Skin of body (tissue), 2 donors: ENCODE results near the gene WWOX. TPM values are rescaled to one million over a fixed set of nuclear protein-coding genes. Genes with fewer than 3 reads are reported as not detected.

Experiments used
- DNase-seq: peaks from one replicate; lab custom pipeline; 2025; lab: John Stamatoyannopoulos, UW
- total RNA-seq: library from RNA; depleted of rRNA; stranded (reverse); fragments of >200 nt; gene quantifications from one replicate; pipeline ENCODE4 v1.2.3, GENCODE V29; 2014

WWOX gene
- total RNA-seq, 1 donor from 2014 or later = 30.5 TPM

GRCh38 chr16:78220571-78220970 is 121.1 kb downstream of the WWOX start:
- DNase-seq = no peak

- no peak for DNase-seq
Observed at GRCh38 chr16:78221892-78222291, 122.4 kb downstream of the WWOX start.

GRCh38 chr16:78224342-78224741 is 124.9 kb downstream of the WWOX start:
- no peak for DNase-seq

GRCh38 chr16:78225919-78226318 is 126.5 kb downstream of the WWOX start:
- no peak for DNase-seq

- DNase-seq = peak; percentile 5
Observed at GRCh38 chr16:78227855-78228254, 128.4 kb downstream of the WWOX start.

- no peak for DNase-seq
Observed at GRCh38 chr16:78228704-78229103, 129.2 kb downstream of the WWOX start.

GRCh38 chr16:78230832-78231231 is 131.4 kb downstream of the WWOX start:
- DNase-seq = no peak

GRCh38 chr16:78235168-78235800 is 135.8 kb downstream of the WWOX start:
- DNase-seq = peak; percentile 27

- no peak for DNase-seq
Observed at GRCh38 chr16:78235876-78236275, 136.4 kb downstream of the WWOX start.

- no peak for DNase-seq
Observed at GRCh38 chr16:78237841-78238240, 138.4 kb downstream of the WWOX start.

GRCh38 chr16:78240459-78241222 is 141.2 kb downstream of the WWOX start:
- DNase-seq = no peak

GRCh38 chr16:78242239-78242630 is 142.8 kb downstream of the WWOX start:
- no peak for DNase-seq

GRCh38 chr16:78244131-78244895 is 144.9 kb downstream of the WWOX start:
- no peak for DNase-seq

- no peak for DNase-seq
Observed at GRCh38 chr16:78246559-78246958, 147.1 kb downstream of the WWOX start.

GRCh38 chr16:78249056-78249455 is 149.6 kb downstream of the WWOX start:
- DNase-seq = no peak

- DNase-seq = no peak
Observed at GRCh38 chr16:78249832-78250231, 150.4 kb downstream of the WWOX start.

- no peak for DNase-seq
Observed at GRCh38 chr16:78251115-78251514, 151.7 kb downstream of the WWOX start.

GRCh38 chr16:78252757-78253156 is 153.3 kb downstream of the WWOX start:
- no peak for DNase-seq

- no peak for DNase-seq
Observed at GRCh38 chr16:78254841-78255240, 155.4 kb downstream of the WWOX start.

GRCh38 chr16:78256686-78257375 is 157.4 kb downstream of the WWOX start:
- no peak for DNase-seq

GRCh38 chr16:78257376-78257728 is 157.9 kb downstream of the WWOX start:
- DNase-seq = no peak
